Psoas muscle (tissue), 8 donors: ENCODE results near the gene ARHGAP24. TPM values are rescaled to one million over a fixed set of nuclear protein-coding genes. Genes with fewer than 3 reads are reported as not detected.
A peak's percentile ranks its signal among the peaks of the same experiment; 100 is the strongest.

ENCODE experiments used
- ATAC-seq, 4 donors: fragments of 200-7000 bp; cut with Tn5 transposase; one replicate each; pipeline ENCODE4 v1.9.1; 2020; ENCODE audit warnings: moderate library complexity in 3 of 4, mild to moderate bottlenecking in 2 of 4
- DNase-seq, 2 donors: peaks; one replicate each; pipeline ENCODE4 v3.0.0-alpha.2; 2020
- H3K27ac ChIP-seq: fragments of 200-600 bp; one replicate; pipeline ENCODE4 v1.8.0; 2022
- H3K27me3 ChIP-seq, 3 donors: fragments of 200-600 bp in 1 of 3; one replicate each; pipeline versions ENCODE4 v1.6.1 to v1.8.0; 2013 to 2022; ENCODE audit warnings: low read length in 2 of 3, mild to moderate bottlenecking in 2 of 3, moderate library complexity in 1 of 3; ENCODE audit not compliant: insufficient read depth in 3 of 3
- H3K36me3 ChIP-seq, 2 donors: fragments of 200-600 bp in 1 of 2; one replicate each; pipeline versions ENCODE4 v1.6.1 to v1.8.0; 2013 to 2022; ENCODE audit warnings: low read depth in 1 of 2, mild to moderate bottlenecking in 1 of 2, moderate library complexity in 1 of 2; ENCODE audit not compliant: insufficient read depth in 1 of 2
- H3K4me1 ChIP-seq: fragments of 200-600 bp; one replicate; pipeline ENCODE4 v1.8.0; 2022
- H3K4me3 ChIP-seq: fragments of 200-600 bp; one replicate; pipeline ENCODE4 v1.8.0; 2022; ENCODE audit warnings: mild to moderate bottlenecking
- H3K9me3 ChIP-seq: fragments of 200-600 bp; one replicate; pipeline ENCODE4 v1.8.0; 2022
- CTCF ChIP-seq: fragments of 200-600 bp; IDR thresholded peaks from one replicate; pipeline ENCODE4 v1.8.0; 2022; ENCODE audit warnings: antibody characterized with exemption
- WGBS, 3 donors: extraction: QIAGEN DNeasy Blood & Tissue Kit; methylation state at CpG; one replicate each; pipeline versions ENCODE4 v1.1.6 to v1.1.7; 2013; 5-methylcytosine and 5-hydroxymethylcytosine counted together
- intact Hi-C, 2 donors: fragments of 100-400 bp; cut with DNase I; formaldehyde crosslinking; loops; one replicate each; pipeline versions ENCODE4 v1.11.0 to v1.14.2; 2022
- polyA plus RNA-seq, 3 donors: library from polyadenylated mRNA; stranded (reverse); fragments of 200-250 nt; gene quantifications; one replicate each; pipeline ENCODE4 v1.2.3, GENCODE V29; 2013
- total RNA-seq, 4 donors: library from RNA; stranded (reverse); fragmentation: NEBNext Ultra II Directional in 2 of 4; extraction: Animal tissue kit (Norgen Biotek cat#: 25700) in 2 of 4; gene quantifications; one replicate each; pipeline versions ENCODE4 v1.2.1 to v1.2.4, GENCODE V29; 2021 to 2023
- donor health status: healthy with polysubstance abuse.
- donor health status: DM: no; HTN: no; CAD: no; lungs with moderate emphysema.
- donor health status: Bipolar disorder and iron deficiency.
- donor health status: healthy.
- donor health status: DM: yes; HTN: yes; CAD: no.
- donor health status: DM: no; HTN: no; CAD: no.
- donor health status: DM: no; HTN: no; CAD: no.
- donor health status: DM: yes; HTN: yes; CAD: no.

The ARHGAP24 gene
- total and polyA plus RNA-seq, 7 donors: 2.3 to 25.7 (median 4.6) TPM

- 47 to 72% (median 56%) methylated on average over 4 of the region's 4 CpGs for WGBS, 3 donors
- Histone ChIP-seq H3K36me3 (no peaks in the 10 kb centered on the region), H3K9me3 (no peaks in the 10 kb centered on the region), H3K27ac (no peak overlapping the region), H3K27me3 (no peaks in the 10 kb centered on the region), H3K4me1 (peaks cover 5% of the 10 kb centered on the region), H3K4me3 (peak overlapping the region; percentile 69)
- intact Hi-C loops: loop anchor here in 1 of 2 donors (10.0 kb wide), 1 partner anchor 268 kb away; no protein-coding TSS in a partner anchor
- no peak for TF ChIP-seq CTCF
- ATAC-seq (no peak), DNase-seq (no peak)
Measured at GRCh38 chr4:85476381-85476780, 1.4 kb downstream of the ARHGAP24 start.

GRCh38 chr4:85477534-85477933, 2.6 kb downstream of the ARHGAP24 start:
- DNase-seq (no peak), ATAC-seq (peak in 3 of 4 donors; percentile 34 to 51 (median 36))
- no peaks in the 10 kb centered on the region for H3K27me3 ChIP-seq
- no peak overlapping the region for H3K27ac ChIP-seq
- H3K9me3 ChIP-seq: no peaks in the 10 kb centered on the region
- H3K36me3 ChIP-seq: no peaks in the 10 kb centered on the region
- intact Hi-C loops: loop anchor here in 1 of 2 donors (10.0 kb wide), 1 partner anchor 267 kb away; no protein-coding TSS in a partner anchor
- H3K4me1 ChIP-seq: peaks cover 5% of the 10 kb centered on the region
- TF ChIP-seq CTCF: no peak
- WGBS, 3 donors: 32 to 54% (median 37%) methylated on average over 9 of the region's 9 CpGs
- H3K4me3 ChIP-seq: peak overlapping the region; percentile 69

- no peak for TF ChIP-seq CTCF
- H3K27me3 ChIP-seq: no peaks in the 10 kb centered on the region
- 29 to 46% (median 31%) methylated on average over 2 of the region's 2 CpGs for WGBS, 3 donors
- H3K4me1 ChIP-seq: peaks cover 5% of the 10 kb centered on the region
- intact Hi-C loops: loop anchor here in 1 of 2 donors (10.0 kb wide), 1 partner anchor 266 kb away; no protein-coding TSS in a partner anchor
- H3K9me3 ChIP-seq: no peaks in the 10 kb centered on the region
- no peaks in the 10 kb centered on the region for H3K36me3 ChIP-seq
- ATAC-seq (no peak), DNase-seq (no peak)
- no peak overlapping the region for H3K4me3 ChIP-seq
- no peak overlapping the region for H3K27ac ChIP-seq
Measured at GRCh38 chr4:85478576-85478975, 3.6 kb downstream of the ARHGAP24 start.

- H3K27me3 ChIP-seq: no peaks in the 10 kb centered on the region
- TF ChIP-seq CTCF: no peak
- no peaks in the 10 kb centered on the region for H3K36me3 ChIP-seq
- H3K4me3 ChIP-seq: no peak overlapping the region
- intact Hi-C loops: no loop called here
- no peaks in the 10 kb centered on the region for H3K9me3 ChIP-seq
- 71 to 79% (median 72%) methylated on average over 5 of the region's 5 CpGs for WGBS, 3 donors
- H3K4me1 ChIP-seq: no peaks in the 10 kb centered on the region
- no peak for DNase-seq
- ATAC-seq: no peak
- no peak overlapping the region for H3K27ac ChIP-seq
Measured at GRCh38 chr4:85482010-85482738, 7.2 kb downstream of the ARHGAP24 start.
